ENCODE data around the gene KAZN. TPM values are rescaled to one million over a fixed set of nuclear protein-coding genes. Genes with fewer than 3 reads are reported as not detected.

Gene KAZN
- total and polyA plus RNA-seq, 11 donors: 0.65 to 6.5 (median 2.3) TPM

DNA sequence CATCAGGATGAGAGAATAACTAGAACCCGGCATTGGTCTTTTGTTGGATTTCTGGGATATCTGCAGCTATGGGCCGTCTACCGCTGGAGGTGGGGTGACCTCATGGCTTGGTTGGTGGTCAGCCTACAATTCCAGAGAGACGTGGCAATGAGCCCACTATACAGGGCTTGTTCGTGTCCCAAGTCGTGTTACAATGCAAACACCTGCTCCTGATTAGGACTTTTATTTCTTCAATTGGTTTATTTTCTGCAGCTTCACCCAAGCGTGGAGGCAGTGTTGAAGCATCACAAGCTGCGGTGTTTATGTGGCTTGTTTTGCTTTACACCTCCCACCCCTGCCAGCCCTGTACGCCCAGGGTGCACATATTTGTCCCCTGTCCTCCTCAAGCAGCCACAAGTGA, 343.4 kb downstream of the KAZN start:
- intact Hi-C loops (cut with DNase I): no loop called here
- H3K4me1 ChIP-seq: peaks cover 0 to 55% (median 34%) of the 10 kb centered on the region in 12 donors
- H3K27me3 ChIP-seq: no peaks in the 10 kb centered on the region
- DNase-seq: peak in 1 of 5 donors; percentile 6
- H3K4me3 ChIP-seq: no peak overlapping the region
- TF ChIP-seq CTCF (IDR thresholded peaks at IDR 0.05): no peak
- TF ChIP-seq POLR2A (IDR thresholded peaks at IDR 0.05): no peak
- ATAC-seq: no peak
- no peak overlapping the region for H3K27ac ChIP-seq
- 87 to 93% (median 91%) methylated on average over 9 of the region's 9 CpGs for WGBS, 4 donors
- no peaks in the 10 kb centered on the region for H3K36me3 ChIP-seq
- no peaks in the 10 kb centered on the region for H3K9me3 ChIP-seq

DNA sequence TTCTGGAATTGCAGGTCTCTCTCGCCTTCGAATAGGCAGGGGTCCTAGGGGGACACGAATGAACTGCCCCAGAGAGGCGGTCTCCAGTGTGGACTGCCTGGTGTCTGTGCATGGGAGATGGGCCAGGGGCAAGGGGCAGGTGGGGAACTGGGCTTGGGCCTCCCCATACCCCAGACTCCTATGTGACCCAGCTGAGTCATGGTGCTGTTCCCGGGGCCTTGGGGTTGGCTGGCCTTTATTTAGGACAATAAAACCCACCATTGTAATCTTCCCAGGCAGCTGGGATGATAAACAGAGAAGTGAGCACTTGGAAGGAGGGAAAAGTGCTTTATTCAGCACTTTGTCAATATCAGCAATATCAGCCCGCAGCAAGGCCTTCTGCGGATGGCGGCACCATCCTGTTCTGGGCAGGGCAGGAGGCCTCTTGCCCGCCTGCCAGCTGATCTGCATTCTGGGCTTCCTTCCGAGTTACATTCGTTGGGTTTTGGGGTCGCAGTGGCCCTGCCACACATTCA, 346.0 kb downstream of the KAZN start:
- DNase-seq: peak in 1 of 5 donors; percentile 30

GRCh38 chr1:14945132-14946010, 346.9 kb downstream of the KAZN start:
- H3K9me3 ChIP-seq: no peaks in the 10 kb centered on the region
- peaks cover 0 to 52% (median 32%) of the 10 kb centered on the region in 12 donors for H3K4me1 ChIP-seq
- no peaks in the 10 kb centered on the region for H3K27me3 ChIP-seq
- H3K4me3 ChIP-seq: peak overlapping the region in 9 of 12 donors; percentile 5 to 43 (median 29)
- intact Hi-C loops (cut with DNase I): no loop called here
- ATAC-seq (peak; percentile 58 to 81 (median 70)), DNase-seq (peak; percentile 49 to 68 (median 65))
- WGBS, 4 donors: 14 to 33% (median 24%) methylated on average over 14 to 26 of the region's 26 CpGs
- H3K36me3 ChIP-seq: no peaks in the 10 kb centered on the region
- H3K27ac ChIP-seq: peak overlapping the region; percentile 58 to 90 (median 79)
- no peak for TF ChIP-seq CTCF (IDR thresholded peaks at IDR 0.05)
- TF ChIP-seq POLR2A (IDR thresholded peaks at IDR 0.05): no peak

More for the DNA sequence above, 346.0 kb downstream of the KAZN start:
- Histone ChIP-seq H3K4me1 (peaks cover 0 to 59% (median 37%) of the 10 kb centered on the region in 12 donors), H3K27ac (peak overlapping the region in 10 of 12 donors; percentile 58 to 90 (median 79)), H3K9me3 (no peaks in the 10 kb centered on the region), H3K36me3 (no peaks in the 10 kb centered on the region), H3K27me3 (no peaks in the 10 kb centered on the region), H3K4me3 (no peak overlapping the region)
- 72 to 80% (median 78%) methylated on average over 8 to 12 of the region's 12 CpGs for WGBS, 4 donors
- no peak for TF ChIP-seq POLR2A (IDR thresholded peaks at IDR 0.05)
- TF ChIP-seq CTCF (IDR thresholded peaks at IDR 0.05): no peak
- ATAC-seq: no peak
- intact Hi-C loops (cut with DNase I): no loop called here

GRCh38 chr1:14946011-14946359, 347.5 kb downstream of the KAZN start:
- Histone ChIP-seq H3K27ac (peak overlapping the region; percentile 58 to 90 (median 79)), H3K4me1 (peaks cover 0 to 51% (median 32%) of the 10 kb centered on the region in 12 donors), H3K36me3 (no peaks in the 10 kb centered on the region), H3K27me3 (no peaks in the 10 kb centered on the region), H3K4me3 (peak overlapping the region in 6 of 12 donors; percentile 13 to 43 (median 32)), H3K9me3 (no peaks in the 10 kb centered on the region)
- TF ChIP-seq POLR2A (IDR thresholded peaks at IDR 0.05) (no peak), CTCF (IDR thresholded peaks at IDR 0.05) (no peak)
- WGBS, 4 donors: 60 to 84% (median 81%) methylated on average over 4 of the region's 4 CpGs
- intact Hi-C loops (cut with DNase I): no loop called here
- ATAC-seq (peak in 1 of 4 donors; percentile 18), DNase-seq (peak in 1 of 5 donors; percentile 4)
